Trophoblast cell (in vitro differentiated cells and primary cell): ENCODE data around the gene DSCAM.
A peak's percentile ranks its signal among the peaks of the same experiment; 100 is the strongest.

ENCODE experiments used
- DNase-seq, 2 donors: peaks; one replicate each; pipeline ENCODE4 v3.0.0-alpha.2; 2016
- H2AFZ ChIP-seq: 2 replicates; pipeline ENCODE4 v1.6.1; 2013; ENCODE audit warnings: low read length, moderate library complexity, mild to moderate bottlenecking; ENCODE audit not compliant: insufficient read depth, poor library complexity
- H2AK5ac ChIP-seq: 2 replicates; pipeline ENCODE4 v1.6.1; 2013; ENCODE audit warnings: mild to moderate bottlenecking, low read length
- H2BK120ac ChIP-seq: 2 replicates; pipeline ENCODE4 v1.6.1; 2013; ENCODE audit warnings: low read length, mild to moderate bottlenecking, moderate library complexity; ENCODE audit not compliant: insufficient read depth, poor library complexity
- H2BK12ac ChIP-seq: 2 replicates; pipeline ENCODE4 v1.6.1; 2013; ENCODE audit warnings: mild to moderate bottlenecking, low read length, moderate library complexity
- H2BK5ac ChIP-seq: 2 replicates; pipeline ENCODE4 v1.6.1; 2013; ENCODE audit warnings: low read length, low read depth, moderate library complexity, mild to moderate bottlenecking; ENCODE audit not compliant: poor library complexity
- H3K14ac ChIP-seq: 2 replicates; pipeline ENCODE4 v1.6.1; 2013; ENCODE audit warnings: mild to moderate bottlenecking, low read length
- H3K18ac ChIP-seq: 2 replicates; pipeline ENCODE4 v1.6.1; 2013; ENCODE audit warnings: mild to moderate bottlenecking, low read length
- H3K23ac ChIP-seq: 2 replicates; pipeline ENCODE4 v1.6.1; 2013; ENCODE audit warnings: low read length
- H3K27ac ChIP-seq: 2 replicates; pipeline ENCODE4 v1.5.1; 2013; ENCODE audit warnings: low read depth, mild to moderate bottlenecking, inconsistent platforms, low read length, moderate library complexity
- H3K27me3 ChIP-seq: 2 replicates; pipeline ENCODE4 v1.6.1; 2013; ENCODE audit warnings: inconsistent platforms, mild to moderate bottlenecking, low read length, moderate library complexity; ENCODE audit not compliant: insufficient read depth
- H3K36me3 ChIP-seq, 2 experiments: 1 replicate in 1 of 2; 2 replicates in 1 of 2; pipeline ENCODE4 v1.6.1; 2013; ENCODE audit warnings: low read length in 2 of 2, mild to moderate bottlenecking in 2 of 2, moderate library complexity in 1 of 2; ENCODE audit not compliant: insufficient read depth in 2 of 2, control insufficient read depth in 1 of 2
- H3K4ac ChIP-seq: 2 replicates; pipeline ENCODE4 v1.6.1; 2013; ENCODE audit warnings: low read depth, mild to moderate bottlenecking, low read length, moderate library complexity
- H3K4me1 ChIP-seq, 2 experiments: 1 replicate in 1 of 2; 2 replicates in 1 of 2; pipeline ENCODE4 v1.6.1; 2013; ENCODE audit warnings: low read length in 2 of 2, mild to moderate bottlenecking in 2 of 2, moderate library complexity in 1 of 2; ENCODE audit not compliant: insufficient read depth in 2 of 2, control insufficient read depth in 1 of 2
- H3K4me2 ChIP-seq: 2 replicates; pipeline ENCODE4 v1.6.1; 2013; ENCODE audit warnings: inconsistent platforms, mild to moderate bottlenecking, low read length, moderate library complexity
- H3K4me3 ChIP-seq: 2 replicates; pipeline ENCODE4 v1.5.1; 2013; ENCODE audit warnings: mild to moderate bottlenecking, low read depth, low read length, inconsistent platforms
- H3K79me1 ChIP-seq: one replicate; pipeline ENCODE4 v1.6.1; 2013; ENCODE audit warnings: low read length
- H3K79me2 ChIP-seq: 2 replicates; pipeline ENCODE4 v1.6.1; 2013; ENCODE audit warnings: low read length, mild to moderate bottlenecking; ENCODE audit not compliant: control insufficient read depth, insufficient read depth, poor library complexity
- H3K9ac ChIP-seq: 2 replicates; pipeline ENCODE4 v1.6.1; 2013; ENCODE audit warnings: mild to moderate bottlenecking, low read length
- H3K9me3 ChIP-seq: 2 replicates; pipeline ENCODE4 v1.6.1; 2013; ENCODE audit warnings: low read depth, mild to moderate bottlenecking, control low read depth, inconsistent platforms, low read length; ENCODE audit not compliant: insufficient read depth
- H4K12ac ChIP-seq: 2 replicates; pipeline ENCODE4 v1.6.1; 2013; ENCODE audit warnings: low read depth, mild to moderate bottlenecking, low read length, moderate library complexity
- H4K8ac ChIP-seq: 2 replicates; pipeline ENCODE4 v1.6.1; 2013; ENCODE audit warnings: low read depth, mild to moderate bottlenecking, low read length, moderate library complexity
- H4K91ac ChIP-seq: one replicate; pipeline ENCODE4 v1.6.1; 2013; ENCODE audit warnings: low read depth, mild to moderate bottlenecking, low read length, moderate library complexity
- WGBS: extraction: QIAGEN DNeasy Blood & Tissue Kit; methylation state at CpG from one replicate; pipeline ENCODE4 v1.1.7; 2013; ENCODE audit warnings: missing lambda C conversion rate; ENCODE audit not compliant: insufficient read length, insufficient coverage; ENCODE audit errors: extremely low coverage; 5-methylcytosine and 5-hydroxymethylcytosine counted together

Gene DSCAM

GRCh38 chr21:40832316-40832715 lies 14.6 kb downstream of the DSCAM start:
- no peak overlapping the region for H4K12ac ChIP-seq
- H4K91ac ChIP-seq: no peak overlapping the region
- no peaks in the 10 kb centered on the region for H3K27me3 ChIP-seq
- no peaks in the 10 kb centered on the region for H3K9me3 ChIP-seq
- H4K8ac ChIP-seq: no peak overlapping the region
- peaks cover 0 to 2% of the 10 kb centered on the region in 2 experiments for H3K4me1 ChIP-seq
- H2AK5ac ChIP-seq: no peak overlapping the region
- no peaks in the 10 kb centered on the region for H3K79me2 ChIP-seq
- no peak overlapping the region for H2BK12ac ChIP-seq
- peak; percentile 52 to 91 for DNase-seq
- H3K9ac ChIP-seq: no peak overlapping the region
- no CpG with 5 or more reads among the region's 6 CpGs for WGBS
- H3K36me3 ChIP-seq: no peaks in the 10 kb centered on the region
- H2BK5ac ChIP-seq: no peak overlapping the region
- H3K4me2 ChIP-seq: no peak overlapping the region
- H3K18ac ChIP-seq: no peak overlapping the region
- no peak overlapping the region for H2AFZ ChIP-seq
- H3K4ac ChIP-seq: no peak overlapping the region
- H3K23ac ChIP-seq: no peak overlapping the region
- no peak overlapping the region for H3K4me3 ChIP-seq
- no peaks in the 10 kb centered on the region for H3K79me1 ChIP-seq
- no peak overlapping the region for H3K27ac ChIP-seq
- no peak overlapping the region for H3K14ac ChIP-seq
- no peak overlapping the region for H2BK120ac ChIP-seq

DNA sequence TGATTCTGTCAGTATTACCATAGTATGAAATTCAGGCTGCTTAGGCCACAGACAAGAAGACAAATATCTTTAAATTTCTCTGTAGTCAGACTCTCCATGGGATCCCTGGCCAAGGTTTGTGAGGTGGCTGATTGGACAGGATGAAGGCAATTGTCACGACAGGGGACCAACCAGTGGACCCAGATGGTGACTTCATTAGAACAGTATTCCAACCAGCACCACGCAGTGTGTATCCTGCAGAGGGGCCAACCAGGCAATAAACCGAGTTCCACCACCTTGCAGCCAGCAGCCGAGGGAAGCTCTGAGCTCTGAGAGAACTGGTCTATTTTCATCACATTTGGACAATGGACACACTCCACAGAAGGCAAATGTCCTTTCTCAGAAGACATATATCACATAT lies 16.1 kb downstream of the DSCAM start:
- WGBS: no CpG with 5 or more reads among the region's 4 CpGs
- Histone ChIP-seq H3K14ac (no peak overlapping the region), H3K27ac (no peak overlapping the region), H4K8ac (no peak overlapping the region), H2BK12ac (no peak overlapping the region), H3K4me1 (peaks cover 0 to 2% of the 10 kb centered on the region in 2 experiments), H3K79me1 (no peaks in the 10 kb centered on the region), H3K23ac (no peak overlapping the region), H4K91ac (no peak overlapping the region), H3K4ac (no peak overlapping the region), H3K79me2 (no peaks in the 10 kb centered on the region), H3K9ac (no peak overlapping the region), H3K4me2 (no peak overlapping the region), H3K9me3 (no peaks in the 10 kb centered on the region), H3K27me3 (no peaks in the 10 kb centered on the region), H2AFZ (no peak overlapping the region), H3K18ac (no peak overlapping the region), H4K12ac (no peak overlapping the region), H3K36me3 (no peaks in the 10 kb centered on the region), H2AK5ac (no peak overlapping the region), H2BK5ac (no peak overlapping the region), H3K4me3 (no peak overlapping the region), H2BK120ac (no peak overlapping the region)
- DNase-seq: peak; percentile 51 to 60

GRCh38 chr21:40829791-40830190 lies 17.2 kb downstream of the DSCAM start:
- Histone ChIP-seq H3K79me1 (no peaks in the 10 kb centered on the region), H4K91ac (no peak overlapping the region), H3K9me3 (no peaks in the 10 kb centered on the region), H2AFZ (no peak overlapping the region), H2BK120ac (no peak overlapping the region), H3K36me3 (no peaks in the 10 kb centered on the region), H2BK5ac (no peak overlapping the region), H3K14ac (no peak overlapping the region), H3K9ac (no peak overlapping the region), H3K18ac (no peak overlapping the region), H3K4me3 (no peak overlapping the region), H3K79me2 (no peaks in the 10 kb centered on the region), H2BK12ac (no peak overlapping the region), H2AK5ac (no peak overlapping the region), H3K27ac (no peak overlapping the region), H3K23ac (no peak overlapping the region), H3K4ac (no peak overlapping the region), H4K8ac (no peak overlapping the region), H4K12ac (no peak overlapping the region), H3K4me2 (no peak overlapping the region), H3K4me1 (peaks cover 0 to 2% of the 10 kb centered on the region in 2 experiments), H3K27me3 (no peaks in the 10 kb centered on the region)
- WGBS: no CpG with 5 or more reads among the region's 2 CpGs
- peak; percentile 77 to 98 for DNase-seq

DNA sequence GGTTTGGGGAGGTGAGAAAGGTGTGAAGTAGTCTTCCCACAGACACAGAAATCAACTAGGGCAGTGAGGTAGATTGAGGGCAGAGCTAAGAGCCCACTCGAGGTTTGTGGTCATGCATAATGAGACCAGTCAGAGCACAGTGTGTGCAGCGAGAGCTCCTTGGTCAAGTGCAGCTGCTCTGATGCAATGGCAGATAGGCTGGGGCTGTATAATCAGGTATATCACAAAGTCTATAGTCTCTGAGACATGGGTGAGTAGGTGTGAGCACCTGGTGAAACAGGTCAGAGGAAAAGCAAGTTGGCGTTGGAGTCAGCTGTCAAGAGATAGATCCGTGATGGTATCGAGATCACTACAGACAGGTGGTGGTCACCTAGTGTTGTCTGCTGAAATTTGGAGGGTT lies 17.6 kb downstream of the DSCAM start:
- peak; percentile 36 to 72 for DNase-seq
- H3K79me1 ChIP-seq: no peaks in the 10 kb centered on the region
- no peaks in the 10 kb centered on the region for H3K36me3 ChIP-seq
- no peak overlapping the region for H3K4me3 ChIP-seq
- H3K27ac ChIP-seq: no peak overlapping the region
- no peak overlapping the region for H2BK120ac ChIP-seq
- peaks cover 0 to 2% of the 10 kb centered on the region in 2 experiments for H3K4me1 ChIP-seq
- no peak overlapping the region for H2AK5ac ChIP-seq
- no peak overlapping the region for H4K91ac ChIP-seq
- H3K18ac ChIP-seq: no peak overlapping the region
- no peak overlapping the region for H3K23ac ChIP-seq
- H3K9me3 ChIP-seq: no peaks in the 10 kb centered on the region
- no peak overlapping the region for H4K8ac ChIP-seq
- no peak overlapping the region for H3K9ac ChIP-seq
- H4K12ac ChIP-seq: no peak overlapping the region
- no peaks in the 10 kb centered on the region for H3K27me3 ChIP-seq
- H3K14ac ChIP-seq: no peak overlapping the region
- no peaks in the 10 kb centered on the region for H3K79me2 ChIP-seq
- no peak overlapping the region for H3K4me2 ChIP-seq
- WGBS: no CpG with 5 or more reads among the region's 5 CpGs
- no peak overlapping the region for H2BK12ac ChIP-seq
- no peak overlapping the region for H2AFZ ChIP-seq
- H3K4ac ChIP-seq: no peak overlapping the region
- H2BK5ac ChIP-seq: no peak overlapping the region
